ENCODE data around the gene SCAP.
"Not testable (repeated sequence)": the region's sequence is repeated elsewhere in the genome, so short reads cannot be mapped to it uniquely, and the experiment has no call there.

SCAP gene

DNA sequence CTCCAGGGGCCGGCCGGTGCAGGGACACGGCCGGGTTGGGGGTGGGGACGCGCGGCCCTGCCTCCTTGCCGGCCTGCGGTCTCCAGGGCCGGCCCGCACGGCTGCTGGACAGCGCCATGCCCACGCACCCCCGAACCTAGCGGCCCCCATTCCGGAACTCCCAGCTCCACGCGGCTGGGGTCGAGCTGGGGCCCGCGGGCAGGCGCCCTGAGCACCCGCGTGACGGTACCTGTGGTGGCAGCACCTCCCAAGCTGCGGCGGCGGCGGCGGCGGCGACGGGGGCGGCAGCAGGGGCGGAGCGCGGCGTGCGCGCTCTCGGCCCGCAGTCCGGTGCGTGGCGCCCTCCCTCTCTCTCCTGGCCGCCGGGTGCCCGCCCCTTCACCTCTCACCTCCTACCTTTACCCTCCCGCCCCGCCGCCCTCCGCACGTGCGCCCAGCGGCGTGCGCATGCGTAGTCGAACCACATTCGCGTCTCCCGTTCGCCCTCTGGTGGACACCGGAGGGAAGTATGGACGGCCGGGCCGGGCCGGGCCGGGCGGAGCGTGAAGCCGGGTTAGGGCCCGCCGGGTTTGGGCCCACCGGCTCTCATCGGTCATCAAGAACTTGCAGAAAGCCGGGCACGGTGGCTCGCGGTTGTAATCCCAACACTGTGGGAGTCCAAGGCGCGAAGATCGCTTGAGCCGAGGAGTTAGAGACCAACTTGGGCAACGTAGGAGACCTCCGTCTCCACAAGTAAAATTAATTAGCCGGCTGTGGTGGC lies at the start of gene SCAP:
SCAP (minus strand) TSS at position 372 of the 760 bp plus-strand sequence. CDS start 32,948 bp downstream, outside the sequence.
- DNase-seq = peak; percentile 84

DNA sequence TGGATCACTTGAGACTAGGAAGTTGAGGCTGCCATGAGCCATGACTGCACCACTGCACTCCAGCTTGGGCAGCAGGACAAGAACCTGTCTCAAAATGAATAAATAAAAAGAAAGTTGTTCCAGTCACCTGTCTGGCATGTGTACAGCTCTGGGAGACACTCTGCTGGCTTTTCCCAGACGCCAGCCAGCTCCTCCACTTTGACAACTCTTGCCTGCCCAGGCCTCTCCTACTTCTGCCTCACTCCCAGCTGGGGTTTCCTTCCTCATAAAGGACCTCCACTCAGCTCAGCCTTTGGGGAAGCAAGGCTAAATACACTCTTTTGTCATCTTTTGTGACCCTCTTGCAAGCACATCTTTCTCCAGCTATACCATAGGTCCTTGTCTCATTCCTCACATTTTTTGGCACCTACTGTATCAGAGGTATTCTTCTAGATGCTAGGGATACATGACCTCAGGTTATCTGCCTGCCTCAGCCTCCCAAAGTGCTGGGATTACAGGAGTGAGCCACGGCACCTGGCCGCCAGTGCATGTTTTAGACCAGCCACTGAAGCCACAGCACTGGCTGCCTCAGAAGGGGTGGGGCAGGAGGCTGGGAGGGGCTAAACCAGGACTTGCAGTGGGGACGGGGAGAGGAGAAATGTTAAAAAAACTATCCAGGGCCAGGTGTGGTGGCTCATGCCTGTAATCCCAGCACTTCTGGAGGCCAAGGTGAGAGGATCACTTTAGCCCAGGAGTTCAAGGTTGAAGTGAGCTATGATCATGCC lies 47.8 kb upstream of the SCAP start:
- no peak for DNase-seq

DNA sequence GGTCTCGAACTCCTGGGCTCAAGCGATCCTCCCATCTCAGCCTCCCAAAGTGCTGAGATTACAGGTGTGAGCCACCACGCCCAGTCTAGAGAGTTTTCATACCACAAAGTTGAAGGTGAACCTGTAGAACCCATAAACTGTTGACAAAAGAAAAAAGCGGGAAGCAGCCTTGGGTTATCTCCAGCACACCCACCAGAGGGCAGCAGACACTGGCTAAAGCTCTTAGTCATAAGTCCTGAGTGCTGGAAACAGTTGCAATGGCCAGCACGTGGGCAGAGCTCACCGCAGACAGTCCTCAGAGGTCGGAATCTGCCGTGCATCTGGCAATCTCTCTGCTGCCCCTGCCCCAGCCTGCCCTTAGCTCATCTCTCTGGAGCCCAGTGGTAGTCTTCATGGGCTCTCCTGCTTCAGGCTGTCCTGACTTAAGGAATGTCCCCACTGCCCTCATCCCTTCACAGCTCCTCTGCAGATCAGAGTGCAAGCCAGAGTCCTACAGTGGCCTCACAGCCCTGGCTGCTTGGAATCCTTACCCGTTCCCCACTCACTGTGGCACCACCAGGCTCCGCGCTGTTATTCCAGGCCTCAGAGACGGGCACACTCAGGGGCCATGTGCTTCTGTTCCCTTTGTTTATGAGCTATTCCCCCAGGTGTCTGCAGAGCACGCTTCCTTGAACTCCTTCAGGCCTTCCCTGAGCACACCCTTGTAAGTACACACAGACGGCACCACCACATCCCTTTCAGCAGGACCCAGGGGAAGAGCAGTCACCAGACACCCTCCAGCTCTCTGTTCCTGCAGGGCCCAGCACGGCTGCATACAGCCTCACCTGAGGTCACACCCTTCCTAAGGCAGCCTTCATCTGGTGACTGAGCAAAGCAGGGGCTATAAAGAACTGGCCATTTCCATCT lies 46.6 kb upstream of the SCAP start:
- DNase-seq = peak; percentile 87

DNA sequence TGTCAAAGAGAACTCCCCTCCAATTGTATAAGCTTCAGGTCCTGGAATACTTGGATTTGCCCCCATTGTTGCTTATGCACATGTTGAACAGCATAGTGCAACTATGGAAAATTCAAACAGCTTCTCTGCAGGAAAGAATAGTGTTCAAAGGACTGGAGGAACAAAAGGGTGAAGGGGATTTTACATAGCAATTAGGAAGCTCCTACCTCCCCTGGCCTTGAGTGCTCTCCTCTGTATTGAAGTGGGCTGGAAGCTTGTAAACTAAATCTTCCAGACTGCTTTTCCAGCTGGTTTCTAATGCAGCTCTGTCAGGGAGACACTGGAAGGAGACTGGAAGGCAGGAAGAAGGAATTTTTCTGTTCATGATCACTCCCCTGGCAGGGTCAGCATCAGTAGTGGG lies 45.0 kb upstream of the SCAP start:
- no peak for DNase-seq

DNA sequence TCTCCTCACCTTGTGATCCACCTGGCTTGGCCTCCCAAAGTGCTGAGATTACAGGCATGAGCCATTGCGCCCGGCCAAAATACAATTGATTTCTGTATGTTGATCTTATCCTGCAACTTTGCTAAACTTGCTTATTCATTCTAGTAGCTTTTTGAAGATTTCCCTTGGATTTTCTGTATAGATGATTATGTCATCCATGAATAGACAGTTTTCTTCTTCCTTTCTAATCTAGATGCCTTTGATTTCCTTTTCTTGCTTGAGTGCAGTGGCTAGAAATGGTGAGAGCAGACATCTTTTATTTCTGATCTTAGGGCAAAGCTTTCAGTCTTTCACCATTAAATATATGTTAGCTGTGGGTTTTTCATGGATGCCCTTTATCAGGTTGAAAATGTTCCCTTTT lies 42.2 kb upstream of the SCAP start:
- DNase-seq = no peak

DNA sequence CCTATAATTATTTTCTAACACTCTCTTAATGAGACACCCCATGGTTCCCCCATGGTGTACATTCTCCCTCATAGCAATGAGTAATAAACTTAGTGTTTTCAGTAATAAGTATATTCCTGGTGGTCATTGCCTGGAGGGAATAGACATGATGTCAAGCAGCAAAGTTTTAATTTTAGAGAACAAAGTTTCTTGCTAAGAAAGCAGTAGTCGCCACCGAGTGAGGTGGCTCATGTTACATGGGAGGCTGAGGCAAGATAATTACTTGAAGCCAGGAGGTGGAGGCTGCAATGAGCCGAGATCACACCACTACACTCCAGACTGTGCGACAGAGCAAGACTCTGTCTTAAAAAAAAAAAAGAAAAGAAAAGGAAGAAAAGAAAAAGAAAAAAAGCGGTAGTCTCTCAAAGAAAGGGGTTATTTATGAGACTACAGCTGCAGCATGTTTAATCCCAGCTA lies 40.2 kb upstream of the SCAP start:
- DNase-seq = no peak

DNA sequence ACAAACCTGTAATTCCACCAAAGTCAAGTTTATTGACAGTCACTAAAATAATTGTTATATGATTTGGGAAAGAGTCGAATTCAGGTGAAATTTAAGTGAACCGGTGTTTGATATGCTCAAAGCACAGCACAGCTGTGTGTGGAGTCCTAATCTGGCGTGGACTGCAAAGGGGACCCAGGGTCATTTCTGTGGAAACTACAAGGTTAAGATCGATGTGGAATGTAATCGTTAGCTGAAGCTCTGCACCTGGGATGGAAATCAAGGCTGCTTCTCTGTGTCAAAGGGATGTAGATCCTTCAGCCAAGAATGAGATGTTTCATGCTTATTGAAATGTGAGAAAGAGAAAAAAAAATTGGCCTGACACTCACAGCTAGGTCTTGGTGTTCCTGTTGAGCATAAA lies 39.4 kb upstream of the SCAP start:
- DNase-seq = no peak

DNA sequence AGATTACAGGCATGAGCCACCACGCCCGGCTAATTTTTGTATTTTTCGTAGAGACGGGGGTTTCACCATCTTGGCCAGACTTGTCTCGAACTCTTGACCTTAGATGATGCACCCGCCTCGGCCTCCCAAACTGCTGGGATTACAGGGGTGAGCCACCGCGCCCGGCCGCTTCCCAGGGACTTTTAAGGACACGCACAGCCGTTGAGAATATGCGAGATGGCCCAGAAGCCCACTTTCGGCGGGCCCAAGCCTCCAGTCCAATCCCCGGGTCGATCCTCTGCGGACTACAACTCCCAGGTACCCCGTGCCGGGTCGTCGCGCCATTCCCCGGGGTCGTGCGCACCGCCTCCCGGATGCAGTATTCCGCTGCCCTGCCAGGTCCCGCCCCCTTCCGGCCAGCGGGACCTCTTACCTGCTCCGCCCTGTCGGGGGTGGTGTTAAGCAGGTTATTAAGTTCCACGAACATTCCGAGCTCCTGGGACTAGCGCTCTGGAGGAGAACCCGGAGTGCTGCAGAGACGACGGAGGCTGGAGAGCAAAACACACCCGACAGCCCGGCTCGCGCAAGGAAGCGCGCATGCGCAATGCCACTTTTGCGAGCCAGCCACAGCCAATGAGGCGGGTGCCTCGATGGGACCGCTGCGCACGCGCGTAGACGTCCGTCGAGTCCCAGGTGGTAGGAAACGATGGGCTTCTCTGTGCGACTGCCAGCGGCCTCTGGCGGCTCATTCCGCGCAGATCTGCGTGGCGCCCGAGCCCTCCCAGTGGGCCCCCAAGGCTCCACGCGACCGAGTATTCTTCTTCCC lies 37.6 kb upstream of the SCAP start, which contains the start of gene ELP6:
ELP6 (minus strand) TSS at position 588 of the 805 bp plus-strand sequence; CDS start at position 466, 122 bp downstream.
- DNase-seq = peak; percentile 96

DNA sequence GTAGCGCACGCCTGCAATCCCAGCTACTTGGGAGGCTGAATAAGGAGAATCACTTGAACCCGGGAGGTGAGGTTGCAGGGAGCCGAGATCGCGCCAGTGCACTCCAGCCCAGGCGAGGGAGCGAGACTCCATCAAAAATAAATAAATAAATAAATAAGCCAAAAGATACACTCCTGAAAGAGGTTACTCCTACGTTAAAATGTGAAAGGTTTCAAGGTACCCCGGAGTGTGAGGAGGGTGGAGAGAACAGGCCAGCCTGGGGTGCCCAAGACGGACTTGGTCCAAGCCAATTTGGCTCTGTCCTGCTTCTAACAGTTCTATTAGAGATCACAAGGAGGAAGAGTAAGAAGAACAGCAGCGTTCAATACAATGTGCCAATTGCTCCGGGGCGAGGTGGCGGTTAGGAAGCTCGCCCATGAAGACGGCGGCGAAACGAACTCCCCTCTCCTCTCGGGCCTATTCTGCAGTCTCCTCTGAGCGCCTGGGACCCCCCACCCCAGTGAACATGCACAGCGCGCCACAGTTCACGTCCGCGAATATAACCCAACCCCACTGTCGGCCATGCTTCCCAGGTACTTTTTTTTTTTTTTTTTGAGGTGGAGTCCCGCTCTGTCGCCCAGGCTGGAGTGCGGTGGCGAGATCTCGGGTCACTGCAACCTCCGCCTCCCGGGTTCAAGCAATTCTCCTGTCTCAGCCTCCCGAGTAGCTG lies 36.8 kb upstream of the SCAP start:
- peak; percentile 33 for DNase-seq

DNA sequence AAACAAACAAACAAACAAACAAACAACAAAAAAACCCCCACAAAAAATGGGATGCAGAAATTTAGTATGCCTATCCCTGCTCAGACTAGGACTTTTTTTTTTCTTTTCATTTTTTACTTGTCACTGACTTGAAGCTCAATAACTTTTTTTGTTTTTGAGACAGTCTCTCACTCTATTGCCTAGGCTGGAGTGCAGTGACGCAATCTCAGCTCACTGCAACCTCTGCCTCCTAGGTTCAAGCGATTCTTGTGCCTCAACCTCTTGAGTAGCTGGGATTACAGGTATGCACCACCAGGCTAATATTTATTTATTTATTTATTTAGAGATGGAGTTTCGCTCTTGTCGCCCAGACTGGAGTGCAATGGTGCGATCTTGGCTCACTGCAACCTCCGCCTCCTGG lies 29.5 kb upstream of the SCAP start:
- not testable (repeated sequence) for DNase-seq

DNA sequence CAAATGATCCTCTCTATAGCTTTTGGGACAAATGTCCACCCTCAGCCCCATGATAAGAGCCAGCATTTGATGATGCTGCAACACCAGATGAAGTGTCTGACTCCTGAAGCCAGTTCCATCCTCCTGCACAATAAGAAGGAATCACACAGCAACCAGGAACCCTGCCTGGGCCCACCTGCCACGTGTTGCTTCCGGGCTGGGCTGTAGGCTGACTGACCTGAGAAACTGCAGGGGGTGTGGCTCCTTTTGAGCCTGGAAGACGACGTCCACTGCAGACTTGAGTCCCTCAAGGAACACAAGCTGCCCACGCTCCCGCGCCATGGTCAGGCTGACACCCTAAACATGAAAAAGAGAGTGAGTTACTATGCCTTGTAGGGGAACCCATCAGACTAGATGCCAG lies 28.4 kb upstream of the SCAP start:
- no peak for DNase-seq

DNA sequence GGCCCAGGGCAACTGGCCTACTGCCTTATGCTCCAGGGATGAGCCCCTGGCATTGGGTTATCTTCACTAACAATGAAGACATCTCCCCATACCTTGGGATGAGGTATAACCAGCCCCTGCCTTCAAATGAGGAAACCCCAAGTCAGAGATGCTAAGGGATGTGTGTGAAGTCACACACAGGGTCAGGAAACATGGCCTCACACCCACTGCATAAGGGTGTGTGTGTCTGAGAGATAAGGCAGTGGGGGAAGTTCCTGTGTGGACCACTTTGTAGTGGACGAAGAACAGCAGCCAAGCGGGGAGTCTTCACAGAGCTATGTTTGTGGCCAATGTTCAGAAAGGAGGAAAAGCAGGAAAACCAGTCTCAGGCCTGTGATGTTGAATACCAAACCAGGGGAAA lies 27.3 kb upstream of the SCAP start:
- DNase-seq = no peak

DNA sequence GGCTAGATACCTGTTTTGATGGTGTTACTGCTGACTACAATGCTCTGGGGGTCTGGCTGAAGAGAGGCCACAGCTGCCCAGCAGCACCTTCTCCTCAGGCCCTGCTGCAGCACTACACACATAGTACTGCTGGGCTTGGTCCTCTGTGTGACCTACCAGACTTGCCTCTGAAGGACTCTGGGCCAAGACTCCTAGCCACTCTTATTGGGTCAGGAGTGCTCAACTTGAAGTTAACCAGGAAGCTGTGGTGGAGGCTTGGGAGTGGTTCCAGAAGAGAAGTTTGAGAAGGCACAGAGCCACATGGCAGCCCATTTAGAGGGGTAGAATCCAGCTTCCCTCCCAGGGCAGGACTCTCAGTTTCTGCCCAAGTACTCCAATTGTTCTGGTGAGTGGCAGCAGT lies 21.2 kb upstream of the SCAP start:
- DNase-seq = no peak

DNA sequence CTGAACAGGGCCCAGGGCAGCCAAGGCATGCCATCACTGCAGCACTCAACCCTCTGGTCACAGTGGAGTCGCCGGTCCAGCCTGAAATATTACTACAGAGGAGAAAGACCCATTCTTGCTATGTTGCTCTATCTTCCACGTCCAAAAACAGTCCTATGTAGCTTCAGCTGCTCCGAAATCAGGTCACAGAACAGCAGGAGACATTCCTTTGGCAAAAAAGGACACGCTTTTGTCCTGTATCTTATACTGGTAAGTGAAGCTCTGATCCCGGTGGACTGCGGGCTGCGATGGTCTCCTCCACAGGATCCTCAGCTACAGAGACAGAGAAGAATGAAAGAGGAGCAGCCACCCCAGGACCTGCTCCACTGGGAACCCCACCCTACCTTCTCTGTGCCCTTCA lies 20.1 kb upstream of the SCAP start:
- no peak for DNase-seq

DNA sequence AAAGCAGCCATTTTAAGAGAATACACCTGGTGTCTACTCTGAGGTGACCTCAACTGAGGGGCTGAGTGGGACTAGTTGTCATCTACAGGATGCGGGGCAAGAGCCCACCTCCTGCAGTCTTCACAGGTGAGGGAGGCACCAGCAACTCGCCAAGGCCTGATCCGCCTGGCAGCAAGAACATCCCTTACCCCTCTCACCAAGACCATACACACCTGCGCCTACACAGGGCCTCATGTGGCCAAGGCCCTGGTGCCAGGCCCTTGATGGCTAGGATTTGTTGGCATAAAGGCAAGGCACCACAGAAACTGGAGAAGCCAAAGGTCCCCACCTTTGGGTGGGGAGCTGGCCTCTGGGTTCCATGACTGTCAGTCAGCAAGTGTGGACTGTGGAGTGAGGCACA lies 19.4 kb upstream of the SCAP start:
- DNase-seq = no peak

DNA sequence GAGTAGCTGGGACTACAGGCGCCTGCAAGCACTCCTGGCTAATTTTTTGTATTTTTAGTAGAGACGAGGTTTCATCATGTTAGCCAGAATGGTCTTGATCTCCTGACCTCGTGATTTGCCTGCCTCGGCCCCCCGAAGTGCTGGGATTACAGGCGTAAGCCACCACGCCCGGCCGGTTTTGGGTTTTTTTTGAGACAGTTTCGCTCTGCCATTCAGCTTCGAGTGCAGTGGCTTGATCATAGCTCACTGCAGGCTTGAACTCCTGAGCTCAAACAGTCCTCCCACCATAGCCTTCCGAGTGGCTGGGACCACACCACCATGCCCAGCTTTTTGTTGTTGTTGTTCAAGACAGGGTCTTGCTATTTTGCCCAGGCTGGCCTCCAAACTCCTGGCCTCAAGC lies 16.0 kb upstream of the SCAP start:
- DNase-seq = no peak

DNA sequence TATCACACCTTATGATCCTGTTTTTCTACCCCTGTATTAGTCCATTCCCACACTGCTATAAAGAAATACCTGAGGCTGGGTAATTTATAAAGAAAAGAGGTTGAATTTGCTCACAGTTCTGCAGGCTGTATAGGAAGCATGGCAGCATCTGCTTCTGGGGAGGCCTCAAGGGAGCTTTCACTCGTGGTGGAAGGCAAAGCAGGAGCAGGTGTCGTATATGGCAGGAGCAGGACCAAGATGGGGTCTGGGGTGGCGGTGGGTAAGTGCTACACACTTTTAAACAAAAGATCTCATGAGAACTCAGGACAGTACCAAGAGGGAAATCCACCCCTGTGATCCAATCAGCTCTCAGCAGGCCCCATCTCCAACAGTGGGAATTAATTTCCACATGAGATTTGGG lies 15.4 kb upstream of the SCAP start:
- DNase-seq = no peak

DNA sequence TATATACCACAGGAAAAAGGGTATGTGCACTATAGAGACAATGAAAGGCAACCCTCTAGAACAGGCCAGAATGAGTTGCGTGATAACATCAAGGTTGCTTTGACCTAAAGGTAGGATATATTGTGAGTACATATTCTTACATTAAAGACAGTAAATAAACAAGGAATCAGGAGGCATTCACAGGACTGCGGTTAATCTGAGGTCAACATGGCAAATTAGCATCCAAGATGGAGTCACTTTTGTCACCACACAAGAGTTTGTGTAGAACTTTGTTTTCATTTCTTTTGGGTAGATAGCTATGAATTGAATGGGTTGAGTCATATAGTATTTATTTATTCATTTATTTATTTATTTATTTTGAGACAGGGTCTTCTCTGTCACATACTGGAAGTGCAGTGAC lies 11.5 kb upstream of the SCAP start:
- DNase-seq = no peak

DNA sequence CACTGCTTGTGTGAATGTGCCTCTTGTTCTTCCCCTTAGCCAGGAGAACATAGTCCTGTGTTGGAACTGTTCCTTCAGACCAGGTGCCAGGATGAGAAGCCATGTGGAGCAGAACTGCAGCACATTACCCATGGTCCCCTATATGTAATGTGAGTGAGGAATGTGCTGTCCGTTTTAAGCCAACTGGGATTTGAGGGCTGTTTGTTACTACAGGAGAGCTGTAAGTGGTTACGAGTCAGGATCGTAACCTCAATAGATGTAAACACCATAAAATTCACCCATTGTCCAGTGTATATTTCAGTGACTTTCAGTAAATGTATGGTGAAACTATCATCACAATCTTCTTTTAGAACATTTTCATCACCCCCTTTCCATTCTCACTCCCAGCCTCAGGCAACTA lies 10.1 kb upstream of the SCAP start:
- peak; percentile 5 for DNase-seq

DNA sequence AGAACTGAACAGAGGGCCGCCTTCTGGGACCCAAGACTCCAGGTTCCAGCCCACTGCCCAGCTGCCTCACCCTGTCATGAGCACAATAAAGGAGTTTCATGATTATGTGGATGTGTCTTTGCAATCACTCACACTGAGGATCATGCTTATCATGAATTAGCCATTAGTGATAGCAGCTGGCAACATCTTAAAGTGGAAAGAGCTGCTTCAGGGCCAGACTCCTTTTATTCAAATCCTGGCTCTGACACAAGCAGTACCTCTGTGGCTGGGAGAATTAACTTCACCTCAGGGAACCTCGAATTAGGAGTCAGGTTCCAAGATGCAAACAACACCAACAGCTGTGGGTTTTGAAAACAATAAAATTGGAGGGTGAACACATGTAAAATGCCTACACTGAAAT lies 6.6 kb upstream of the SCAP start:
- no peak for DNase-seq

DNA sequence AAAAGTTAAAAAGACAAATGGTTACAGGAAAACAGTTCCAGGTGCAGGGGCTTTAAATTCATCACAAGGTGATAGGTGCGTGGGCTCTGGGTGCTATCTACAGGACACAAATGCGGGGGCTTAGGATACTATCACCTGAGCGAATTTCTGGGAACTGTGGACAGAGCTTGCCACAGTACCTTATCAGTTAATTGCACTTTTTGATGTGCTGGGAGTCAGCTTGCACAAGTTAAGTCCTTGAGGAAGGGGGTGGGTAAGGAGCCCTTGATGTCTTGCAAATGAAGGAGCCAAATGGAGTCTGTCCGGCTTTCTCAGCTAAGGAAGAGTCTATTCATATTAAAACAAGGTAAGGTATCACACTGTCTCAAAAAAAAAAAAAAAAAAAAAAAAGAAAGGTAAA lies 6.0 kb upstream of the SCAP start:
- DNase-seq = not testable (repeated sequence)

DNA sequence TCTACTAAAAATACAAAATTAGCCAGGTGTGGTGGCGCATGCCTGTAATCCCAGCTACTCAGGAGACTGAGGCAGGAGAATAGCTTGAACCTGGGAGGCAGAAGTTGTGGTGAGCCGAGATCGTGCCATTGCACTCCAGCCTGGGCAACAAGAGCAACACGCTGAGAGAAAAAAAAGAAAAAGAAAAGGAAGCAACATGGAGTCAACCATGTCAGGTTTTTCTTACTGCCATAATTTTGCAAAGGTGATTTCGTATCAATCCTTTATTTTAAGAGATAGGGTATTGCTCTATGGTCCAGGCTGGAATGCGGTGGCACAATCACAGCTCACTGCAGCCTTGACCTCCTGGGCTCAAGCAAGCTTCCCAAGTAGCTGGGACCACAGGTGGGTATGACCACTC lies 4.5 kb upstream of the SCAP start:
- not testable (repeated sequence) for DNase-seq

All from EL (cell line).